IPS-20b (cell line): Measurements from ENCODE around the gene CABP4.
"Not testable (repeated sequence)": the region's sequence is repeated elsewhere in the genome, so short reads cannot be mapped to it uniquely, and the experiment has no call there.

ENCODE experiments used
- H3K27ac ChIP-seq: one replicate; pipeline ENCODE4 v1.5.1; 2013; ENCODE audit warnings: low read length
- H3K27me3 ChIP-seq: 2 replicates; pipeline ENCODE4 v1.6.1; 2013; ENCODE audit warnings: mild to moderate bottlenecking, low read length, inconsistent platforms; ENCODE audit not compliant: insufficient read depth
- H3K36me3 ChIP-seq: 2 replicates; pipeline ENCODE4 v1.6.1; 2013; ENCODE audit warnings: low read depth, mild to moderate bottlenecking, inconsistent platforms, low read length, moderate library complexity; ENCODE audit not compliant: insufficient read depth
- H3K4me1 ChIP-seq: 2 replicates; pipeline ENCODE4 v1.6.1; 2013; ENCODE audit warnings: mild to moderate bottlenecking, control low read depth, inconsistent platforms, low read length, moderate library complexity; ENCODE audit not compliant: insufficient read depth
- H3K4me3 ChIP-seq: 2 replicates; pipeline ENCODE4 v1.5.1; 2013; ENCODE audit warnings: mild to moderate bottlenecking, low read length, inconsistent platforms
- H3K9ac ChIP-seq: 2 replicates; pipeline ENCODE4 v1.6.1; 2013; ENCODE audit warnings: low read depth, mild to moderate bottlenecking, inconsistent platforms, low read length, moderate library complexity
- H3K9me3 ChIP-seq: 2 replicates; pipeline ENCODE4 v1.6.1; 2013; ENCODE audit warnings: mild to moderate bottlenecking, low read depth, low read length, inconsistent platforms; ENCODE audit not compliant: insufficient read depth

CABP4 gene

GRCh38 chr11:67477344-67478050, 22.3 kb downstream of the CABP4 start:
- not testable (repeated sequence) for H3K4me1 ChIP-seq, H3K9me3 ChIP-seq, H3K27ac ChIP-seq, H3K4me3 ChIP-seq, H3K27me3 ChIP-seq, H3K9ac ChIP-seq, H3K36me3 ChIP-seq

- H3K27ac ChIP-seq, result no peak overlapping the region
- H3K4me1 ChIP-seq, result no peaks in the 10 kb centered on the region
- H3K9me3 ChIP-seq, result no peaks in the 10 kb centered on the region
- H3K27me3 ChIP-seq, result peaks cover 10% of the 10 kb centered on the region
- no peak overlapping the region for H3K9ac ChIP-seq
- H3K4me3 ChIP-seq, result peak overlapping the region; percentile 69
- H3K36me3 ChIP-seq, result no peaks in the 10 kb centered on the region
Observed at GRCh38 chr11:67482275-67482826, 27.2 kb downstream of the CABP4 start.

- H3K27ac ChIP-seq, result no peak within 1 kb of the TSS
Observed at GRCh38 chr11:67482827-67483798, 28.0 kb downstream of the CABP4 start, which contains the start of gene AIP. AIP (plus strand) TSS chr11:67483026; CDS start chr11:67483159, 133 bp downstream.

GRCh38 chr11:67483831-67484665, 28.9 kb downstream of the CABP4 start:
- H3K9ac ChIP-seq, result no peak overlapping the region; the same call in 1 of the 2 replicates
- H3K27me3 ChIP-seq, result peaks cover 10% of the 10 kb centered on the region
- H3K9me3 ChIP-seq, result no peaks in the 10 kb centered on the region
- no peak overlapping the region for H3K27ac ChIP-seq
- no peaks in the 10 kb centered on the region for H3K36me3 ChIP-seq
- H3K4me1 ChIP-seq, result no peaks in the 10 kb centered on the region
- peak overlapping the region; percentile 69; the same call in 1 of the 2 replicates for H3K4me3 ChIP-seq

More at GRCh38 chr11:67482827-67483798, 28.0 kb downstream of the CABP4 start, which contains the start of gene AIP:
- Histone ChIP-seq H3K9ac (peak within 1 kb of the TSS; percentile 50; the same call in 1 of the 2 replicates), H3K4me1 (no peaks in the 10 kb centered on the region), H3K36me3 (no peaks in the 10 kb centered on the region), H3K27me3 (peaks cover 10% of the 10 kb centered on the region), H3K4me3 (peak within 1 kb of the TSS; percentile 69), H3K9me3 (no peaks in the 10 kb centered on the region)

- H3K9ac ChIP-seq, result no peak overlapping the region
- H3K4me3 ChIP-seq, result no peak overlapping the region
- peaks cover 10% of the 10 kb centered on the region for H3K27me3 ChIP-seq
- H3K4me1 ChIP-seq, result no peaks in the 10 kb centered on the region
- no peak overlapping the region for H3K27ac ChIP-seq
- no peaks in the 10 kb centered on the region for H3K9me3 ChIP-seq
- H3K36me3 ChIP-seq, result no peaks in the 10 kb centered on the region
Observed at GRCh38 chr11:67484847-67485311, 29.7 kb downstream of the CABP4 start.

GRCh38 chr11:67485873-67486361, 30.8 kb downstream of the CABP4 start:
- not testable (repeated sequence) for H3K4me3 ChIP-seq, H3K27ac ChIP-seq, H3K36me3 ChIP-seq, H3K9me3 ChIP-seq, H3K4me1 ChIP-seq, H3K9ac ChIP-seq
- H3K27me3 ChIP-seq, result peaks cover 10% of the 10 kb centered on the region

GRCh38 chr11:67486481-67487195, 31.5 kb downstream of the CABP4 start:
- Histone ChIP-seq H3K9ac (no peak overlapping the region), H3K36me3 (peaks cover 3% of the 10 kb centered on the region; the same call in 1 of the 2 replicates), H3K27me3 (peaks cover 10% of the 10 kb centered on the region), H3K4me1 (no peaks in the 10 kb centered on the region), H3K9me3 (no peaks in the 10 kb centered on the region), H3K27ac (no peak overlapping the region), H3K4me3 (no peak overlapping the region)

- H3K9me3 ChIP-seq, result no peaks in the 10 kb centered on the region
- peaks cover 12% of the 10 kb centered on the region for H3K36me3 ChIP-seq
- no peaks in the 10 kb centered on the region; the same call in 1 of the 2 replicates for H3K27me3 ChIP-seq
- no peak overlapping the region for H3K9ac ChIP-seq
- H3K27ac ChIP-seq, result no peak overlapping the region
- no peak overlapping the region for H3K4me3 ChIP-seq
- no peaks in the 10 kb centered on the region for H3K4me1 ChIP-seq
Observed at GRCh38 chr11:67489203-67489884, 34.2 kb downstream of the CABP4 start.

GRCh38 chr11:67489885-67490726, 35.0 kb downstream of the CABP4 start:
- Histone ChIP-seq H3K9me3 (no peaks in the 10 kb centered on the region), H3K4me1 (no peaks in the 10 kb centered on the region), H3K27me3 (no peaks in the 10 kb centered on the region), H3K36me3 (peaks cover 12% of the 10 kb centered on the region), H3K27ac (no peak overlapping the region), H3K9ac (no peak overlapping the region), H3K4me3 (no peak overlapping the region)
